ENCODE data around the gene IL16.

The IL16 gene

GRCh38 chr15:81174792-81175327 lies 21.8 kb upstream of the IL16 start:
- no peak for DNase-seq (ENCODE audit: low spot score)

- DNase-seq (ENCODE audit: low spot score): no peak
Measured at GRCh38 chr15:81175496-81175895, 21.2 kb upstream of the IL16 start.

- DNase-seq (ENCODE audit: low spot score): no peak
Measured at GRCh38 chr15:81176291-81176893, 20.3 kb upstream of the IL16 start.

- DNase-seq (ENCODE audit: low spot score): no peak
Measured at GRCh38 chr15:81178365-81178764, 18.3 kb upstream of the IL16 start.

GRCh38 chr15:81181220-81181619 lies 15.5 kb upstream of the IL16 start:
- DNase-seq (ENCODE audit: low spot score): no peak

GRCh38 chr15:81182031-81182755 lies 14.5 kb upstream of the IL16 start:
- peak; percentile 77 for DNase-seq (ENCODE audit: low spot score)

GRCh38 chr15:81182756-81183438 lies 13.8 kb upstream of the IL16 start:
- no peak for DNase-seq (ENCODE audit: low spot score)

GRCh38 chr15:81183439-81183775 lies 13.3 kb upstream of the IL16 start:
- DNase-seq (ENCODE audit: low spot score): no peak

- DNase-seq (ENCODE audit: low spot score): no peak
Measured at GRCh38 chr15:81184188-81184587, 12.5 kb upstream of the IL16 start.

GRCh38 chr15:81185631-81186295 lies 10.9 kb upstream of the IL16 start:
- DNase-seq (ENCODE audit: low spot score): no peak

GRCh38 chr15:81188354-81188753 lies 8.3 kb upstream of the IL16 start:
- no peak for DNase-seq (ENCODE audit: low spot score)

GRCh38 chr15:81189583-81190283 lies 6.9 kb upstream of the IL16 start:
- DNase-seq (ENCODE audit: low spot score): no peak

GRCh38 chr15:81190922-81191507 lies 5.7 kb upstream of the IL16 start:
- no peak for DNase-seq (ENCODE audit: low spot score)

- DNase-seq (ENCODE audit: low spot score): no peak
Measured at GRCh38 chr15:81191701-81192100, 5.0 kb upstream of the IL16 start.

GRCh38 chr15:81194723-81195122 lies 2.0 kb upstream of the IL16 start:
- DNase-seq (ENCODE audit: low spot score): no peak

GRCh38 chr15:81195339-81195864 lies 1.3 kb upstream of the IL16 start:
- peak; percentile 59 for DNase-seq (ENCODE audit: low spot score)

GRCh38 chr15:81197255-81197630 lies 564 bp downstream of the IL16 start:
- no peak for DNase-seq (ENCODE audit: low spot score)

- no peak for DNase-seq (ENCODE audit: low spot score)
Measured at GRCh38 chr15:81197688-81198281, 1.1 kb downstream of the IL16 start.

GRCh38 chr15:81199031-81199779 lies 2.5 kb downstream of the IL16 start:
- DNase-seq (ENCODE audit: low spot score): no peak

- no peak for DNase-seq (ENCODE audit: low spot score)
Measured at GRCh38 chr15:81206018-81206417, 9.3 kb downstream of the IL16 start.
